Activated B cell treated with CpG ODN at 0.5 μM for 24 hours (primary cell): Measurements from ENCODE around the gene SLC17A9. TPM values are rescaled to one million over a fixed set of nuclear protein-coding genes. Genes with fewer than 3 reads are reported as not detected.
A peak's percentile ranks its signal among the peaks of the same experiment; 100 is the strongest.

Experiments
- ATAC-seq: fragments of 200-7000 bp; cut with Tn5 transposase; one replicate; pipeline ENCODE4 v1.10.0; 2021; ENCODE audit warnings: low read depth, mild to moderate bottlenecking, moderate library complexity
- CTCF ChIA-PET: fragments of 350-600 bp; sonication (Branson Sonifier 250); formaldehyde crosslinking; loops from one replicate; lab custom pipeline; 2021; ENCODE audit warnings: antibody characterized with exemption; lab: Charles Lee
- POLR2A ChIA-PET: fragments of 350-600 bp; sonication (Branson Sonifier 250); formaldehyde crosslinking; loops from one replicate; lab custom pipeline; 2021; ENCODE audit warnings: antibody characterized with exemption; lab: Charles Lee
- DNase-seq: peaks from one replicate; pipeline ENCODE4 v3.0.0; 2022
- H3K27ac Mint-ChIP-seq: one replicate; pipeline ENCODE4 v1.8.0; 2020; ENCODE audit warnings: mixed read lengths
- H3K27me3 Mint-ChIP-seq: one replicate; pipeline ENCODE4 v1.8.0; 2021; ENCODE audit warnings: mixed read lengths
- H3K36me3 Mint-ChIP-seq: one replicate; pipeline ENCODE4 v1.8.0; 2021; ENCODE audit warnings: low read depth, mixed read lengths
- H3K4me1 Mint-ChIP-seq: one replicate; pipeline ENCODE4 v1.8.0; 2021; ENCODE audit warnings: mixed read lengths
- H3K4me3 Mint-ChIP-seq: one replicate; pipeline ENCODE4 v1.8.0; 2020; ENCODE audit warnings: mild to moderate bottlenecking, mixed read lengths
- H3K9me3 Mint-ChIP-seq: one replicate; pipeline ENCODE4 v1.8.0; 2020; ENCODE audit warnings: mixed read lengths
- CTCF ChIP-seq: fragments of 200-600 bp; IDR thresholded peaks from one replicate; pipeline ENCODE4 v1.8.0; 2022; ENCODE audit warnings: antibody characterized with exemption, mild to moderate bottlenecking
- intact Hi-C: fragments of 100-400 bp; cut with micrococcal nuclease; formaldehyde crosslinking; loops from one replicate; pipeline ENCODE4 v1.15.1; 2024
- total RNA-seq: library from RNA; stranded (reverse); gene quantifications from 2 replicates; pipeline ENCODE4 v1.2.3, GENCODE V29; 2022

The SLC17A9 gene
- total RNA-seq, 1 donor from 2014 or later: 47.6 TPM

- ChIA-PET CTCF (no interaction called here), POLR2A (no interaction called here)
- intact Hi-C loops: no loop called here
- H3K27me3 Mint-ChIP-seq: peaks cover 32% of the 10 kb centered on the region
- H3K27ac Mint-ChIP-seq: no peak overlapping the region
- no peaks in the 10 kb centered on the region for H3K9me3 Mint-ChIP-seq
- no peaks in the 10 kb centered on the region for H3K36me3 Mint-ChIP-seq
- H3K4me3 Mint-ChIP-seq: peak overlapping the region; percentile 67
- peaks cover 8% of the 10 kb centered on the region for H3K4me1 Mint-ChIP-seq
- TF ChIP-seq CTCF: no peak
- DNase-seq (no peak), ATAC-seq (no peak)
Measured at GRCh38 chr20:62989201-62989601, 36.7 kb downstream of the SLC17A9 start.

GRCh38 chr20:62990306-62990825 lies 37.9 kb downstream of the SLC17A9 start:
- TF ChIP-seq CTCF: no peak
- CTCF ChIA-PET: no interaction called here
- no peaks in the 10 kb centered on the region for H3K9me3 Mint-ChIP-seq
- POLR2A ChIA-PET: interaction anchor here (0.5 kb wide), 1 partner anchor 11 kb away, joined by 3 read pairs; no protein-coding TSS in a partner anchor
- no peak overlapping the region for H3K27ac Mint-ChIP-seq
- ATAC-seq (no peak), DNase-seq (no peak)
- H3K4me1 Mint-ChIP-seq: peaks cover 8% of the 10 kb centered on the region
- H3K27me3 Mint-ChIP-seq: peaks cover 33% of the 10 kb centered on the region
- H3K36me3 Mint-ChIP-seq: no peaks in the 10 kb centered on the region
- intact Hi-C loops: no loop called here
- no peak overlapping the region for H3K4me3 Mint-ChIP-seq

GRCh38 chr20:62991196-62991807 lies 38.8 kb downstream of the SLC17A9 start:
- H3K27ac Mint-ChIP-seq: no peak overlapping the region
- H3K36me3 Mint-ChIP-seq: no peaks in the 10 kb centered on the region
- intact Hi-C loops: no loop called here
- ChIA-PET CTCF (no interaction called here), POLR2A (interaction anchor here (0.5 kb wide), 1 partner anchor 10 kb away, joined by 3 read pairs; no protein-coding TSS in a partner anchor)
- peaks cover 8% of the 10 kb centered on the region for H3K4me1 Mint-ChIP-seq
- no peak overlapping the region for H3K4me3 Mint-ChIP-seq
- peaks cover 35% of the 10 kb centered on the region for H3K27me3 Mint-ChIP-seq
- TF ChIP-seq CTCF: no peak
- DNase-seq (no peak), ATAC-seq (no peak)
- no peaks in the 10 kb centered on the region for H3K9me3 Mint-ChIP-seq

DNA sequence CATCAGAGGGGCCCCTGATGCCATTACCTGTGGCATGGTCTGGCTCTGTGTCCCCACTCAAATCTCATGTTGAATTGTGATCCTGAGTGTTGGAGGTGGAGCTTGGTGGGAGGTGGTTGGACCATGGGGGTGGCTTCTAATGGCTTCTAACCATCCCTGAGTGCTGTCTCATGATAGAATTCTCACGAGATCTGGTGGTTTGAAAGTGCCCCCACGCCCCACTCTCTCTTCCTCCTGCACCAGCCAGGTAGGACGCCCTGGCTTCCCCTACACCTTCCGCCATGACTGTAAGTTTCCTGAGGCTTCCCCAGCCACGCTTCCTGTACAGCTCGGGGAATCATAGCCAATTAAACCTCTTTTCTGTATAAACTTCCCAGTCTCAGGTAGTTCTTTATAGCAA lies 39.4 kb downstream of the SLC17A9 start:
- DNase-seq: no peak
- no peak overlapping the region for H3K4me3 Mint-ChIP-seq
- no peak for ATAC-seq
- ChIA-PET CTCF (no interaction called here), POLR2A (no interaction called here)
- no peak for TF ChIP-seq CTCF
- no peaks in the 10 kb centered on the region for H3K36me3 Mint-ChIP-seq
- H3K27me3 Mint-ChIP-seq: peaks cover 37% of the 10 kb centered on the region
- H3K9me3 Mint-ChIP-seq: no peaks in the 10 kb centered on the region
- H3K27ac Mint-ChIP-seq: no peak overlapping the region
- H3K4me1 Mint-ChIP-seq: peaks cover 8% of the 10 kb centered on the region
- intact Hi-C loops: no loop called here

DNA sequence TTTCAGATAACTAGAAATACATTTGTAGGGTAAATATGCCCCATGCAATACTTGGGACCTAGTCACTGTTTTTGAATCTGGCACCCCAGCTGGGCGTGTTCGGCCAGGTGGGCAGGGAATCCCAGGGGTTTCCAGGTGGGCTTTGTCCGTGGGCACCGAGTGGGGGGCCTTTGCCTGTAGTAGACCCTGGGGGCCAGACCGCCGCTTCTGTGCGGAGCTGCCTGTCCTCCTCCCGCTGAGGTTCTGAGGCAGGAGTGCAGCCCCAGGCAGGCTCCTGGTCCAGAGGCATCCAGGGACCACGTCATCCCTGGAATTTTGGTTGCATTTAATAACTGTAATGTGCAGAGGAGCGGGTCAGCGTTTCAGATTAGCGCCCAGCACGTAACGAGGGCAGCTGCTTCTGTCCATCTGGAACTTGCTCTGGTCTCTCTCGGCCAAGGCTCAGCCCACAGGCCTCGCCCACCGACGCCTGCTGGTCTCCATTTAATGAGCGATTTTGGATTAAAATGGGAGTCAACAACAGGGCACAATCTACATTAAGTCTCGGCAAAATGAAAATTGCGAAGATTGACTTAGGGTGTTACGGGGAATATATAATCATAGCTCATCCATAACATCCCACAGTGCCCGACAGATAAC lies 41.5 kb downstream of the SLC17A9 start:
- POLR2A ChIA-PET: no interaction called here
- no peaks in the 10 kb centered on the region for H3K9me3 Mint-ChIP-seq
- no peaks in the 10 kb centered on the region for H3K36me3 Mint-ChIP-seq
- no peak overlapping the region for H3K27ac Mint-ChIP-seq
- peaks cover 6% of the 10 kb centered on the region for H3K4me1 Mint-ChIP-seq
- ATAC-seq: no peak
- intact Hi-C loops: no loop called here
- peaks cover 46% of the 10 kb centered on the region for H3K27me3 Mint-ChIP-seq
- TF ChIP-seq CTCF: no peak
- no peak for DNase-seq
- no peak overlapping the region for H3K4me3 Mint-ChIP-seq
- CTCF ChIA-PET: no interaction called here
